K562 (cell line): Measurements from ENCODE around the gene PRSS12. TPM values are rescaled to one million over a fixed set of nuclear protein-coding genes. Genes with fewer than 3 reads are reported as not detected.
A peak's percentile ranks its signal among the peaks of the same experiment; 100 is the strongest.

ENCODE experiments used
- BRD9 ChIP-seq: fragments of 450-650 bp; IDR thresholded peaks from 2 replicates; pipeline ENCODE4 v1.6.1; 2018; ENCODE audit warnings: low read depth; ENCODE audit not compliant: partially characterized antibody
- CBX1 ChIP-seq: sonication (generic); IDR thresholded peaks from 2 replicates; pipeline ENCODE4 v1.6.1; 2016; ENCODE audit warnings: antibody characterized with exemption, low read depth, mild to moderate bottlenecking
- ETV5 ChIP-seq: sonication (generic); formaldehyde crosslinking; IDR thresholded peaks from 2 replicates; pipeline ENCODE4 v1.4.0; 2020; ENCODE audit warnings: low read depth, mild to moderate bottlenecking, missing genetic modification reagents
- FOXK2 ChIP-seq, 2 experiments: fragments of 450-650 bp; IDR thresholded peaks in 1 of 2; conservative IDR thresholded peaks in 1 of 2; 2 replicates each; pipeline ENCODE4 v1.6.1; 2016; ENCODE audit warnings: low read depth in 2 of 2, mild to moderate bottlenecking in 1 of 2
- LEF1 ChIP-seq: fragments of 450-650 bp; IDR thresholded peaks from 2 replicates; pipeline ENCODE4 v1.6.1; 2016; ENCODE audit warnings: mild to moderate bottlenecking
- PRMT5 ChIP-seq: sonication (generic); formaldehyde crosslinking; IDR thresholded peaks from 2 replicates; pipeline ENCODE4 v1.5.0; 2020; ENCODE audit warnings: missing genetic modification reagents
- RAD51 ChIP-seq: fragments of 450-650 bp; IDR thresholded peaks from 2 replicates; pipeline ENCODE4 v1.7.1; 2016; ENCODE audit warnings: low read depth, mild to moderate bottlenecking, borderline replicate concordance
- RBM39 ChIP-seq: fragments of 200-400 bp; formaldehyde crosslinking; optimal IDR thresholded peaks from 2 replicates; pipeline ENCODE3; 2018; ENCODE audit warnings: low read depth, low read length
- SAFB ChIP-seq: fragments of 200-400 bp; formaldehyde crosslinking; IDR thresholded peaks from 2 replicates; pipeline ENCODE4 v1.6.1; 2017; ENCODE audit warnings: low read depth, low read length, borderline replicate concordance
- SIN3B ChIP-seq: fragments of 450-650 bp; IDR thresholded peaks from 2 replicates; pipeline ENCODE4 v1.6.1; 2017; ENCODE audit warnings: low read depth, mild to moderate bottlenecking, moderate library complexity
- SMAD4 ChIP-seq: fragments of 250-450 bp; sonication (Bioruptor Pico); conservative IDR thresholded peaks from 2 replicates; pipeline ENCODE4 v1.8.0; 2021; ENCODE audit warnings: inconsistent platforms, mild to moderate bottlenecking, moderate library complexity
- SUPT5H ChIP-seq: fragments of 450-650 bp; IDR thresholded peaks from 2 replicates; pipeline ENCODE4 v1.6.1; 2016
- TOE1 ChIP-seq, 2 experiments: fragments of 450-650 bp in 1 of 2; sonication (generic) in 1 of 2; formaldehyde crosslinking in 1 of 2; IDR thresholded peaks; 2 replicates each; pipeline versions ENCODE4 v1.7.1 to v1.8.0; 2016 to 2022; ENCODE audit warnings: borderline replicate concordance in 2 of 2, mild to moderate bottlenecking in 2 of 2, antibody characterized with exemption in 1 of 2, inconsistent platforms in 1 of 2, low read depth in 1 of 2, missing genetic modification reagents in 1 of 2, moderate library complexity in 1 of 2
- XRCC4 ChIP-seq: IDR thresholded peaks from one replicate; pipeline ENCODE4 v1.6.1; 2011; ENCODE audit not compliant: insufficient read depth, insufficient read length; ENCODE audit errors: extremely low read depth
- ZC3H8 ChIP-seq: fragments of 450-650 bp; IDR thresholded peaks from 2 replicates; pipeline ENCODE4 v1.6.1; 2017
- polyA plus RNA-seq, 8 experiments: library from polyadenylated mRNA; depleted of rRNA in 4 of 8; stranded (reverse) in 5 of 8; unstranded in 3 of 8; fragments of >200 nt; fragmentation: Nextera tagmentation in 2 of 8; fragmentation: Illumina TruSeq in 1 of 8; extraction: Ambion mirVana in 2 of 8; extraction: Trizol in 1 of 8; gene quantifications; 2 replicates each; pipeline versions ENCODE4 v1.2.1 to v1.2.3, GENCODE V29; 2011 to 2014; ENCODE audit warnings: inconsistent platforms in 1 of 8, missing spikeins in 1 of 8
- total RNA-seq, 7 experiments: library from RNA; depleted of rRNA in 6 of 7; stranded (reverse); fragments of >200 nt in 6 of 7; fragmentation: Illumina TruSeq in 2 of 7; extraction: Trizol in 2 of 7; gene quantifications; 2 replicates each; pipeline versions ENCODE4 v1.2.1 to v1.2.3, GENCODE V29; 2011 to 2021; ENCODE audit warnings: low replicate concordance in 1 of 7
- TF ChIP-seq, protein P1 (sequence below): sonication (generic); IDR thresholded peaks from 2 replicates; pipeline ENCODE4 v1.6.1; 2016
- TF ChIP-seq, protein P2 (sequence below): sonication (generic); formaldehyde crosslinking; IDR thresholded peaks from 2 replicates; pipeline ENCODE4 v1.8.1; 2023; ENCODE audit warnings: mild to moderate bottlenecking, missing genetic modification reagents
- TF ChIP-seq, protein P3 (sequence below): fragments of 250-450 bp; sonication (Bioruptor Pico); IDR thresholded peaks from 2 replicates; pipeline ENCODE4 v1.8.0; 2022; ENCODE audit warnings: inconsistent platforms
- TF ChIP-seq, protein P4 (sequence below), 3 experiments: fragments of 200-800 bp in 1 of 3; sonication (Bioruptor generic) in 1 of 3; sonication (generic) in 1 of 3; formaldehyde crosslinking in 1 of 3; IDR thresholded peaks; 2 replicates each; pipeline versions ENCODE4 v1.6.1 to v1.8.0; 2016 to 2022; ENCODE audit warnings: mild to moderate bottlenecking in 2 of 3, missing compliant biosample characterization in 2 of 3, missing genetic modification characterization in 2 of 3, missing genetic modification reagents in 1 of 3
- TF ChIP-seq, protein P5 (sequence below): sonication (generic); formaldehyde crosslinking; IDR thresholded peaks from 2 replicates; pipeline ENCODE4 v1.8.0; 2022; ENCODE audit warnings: mild to moderate bottlenecking, low read depth, missing genetic modification reagents

PRSS12 gene
- total and polyA plus RNA-seq, 9 of the 15 experiments (the other 6 are each of a cell fraction or from before 2014, with no cell fraction given), result 0.06 to 0.11 (median 0.09) TPM; not detected in 6

DNA sequence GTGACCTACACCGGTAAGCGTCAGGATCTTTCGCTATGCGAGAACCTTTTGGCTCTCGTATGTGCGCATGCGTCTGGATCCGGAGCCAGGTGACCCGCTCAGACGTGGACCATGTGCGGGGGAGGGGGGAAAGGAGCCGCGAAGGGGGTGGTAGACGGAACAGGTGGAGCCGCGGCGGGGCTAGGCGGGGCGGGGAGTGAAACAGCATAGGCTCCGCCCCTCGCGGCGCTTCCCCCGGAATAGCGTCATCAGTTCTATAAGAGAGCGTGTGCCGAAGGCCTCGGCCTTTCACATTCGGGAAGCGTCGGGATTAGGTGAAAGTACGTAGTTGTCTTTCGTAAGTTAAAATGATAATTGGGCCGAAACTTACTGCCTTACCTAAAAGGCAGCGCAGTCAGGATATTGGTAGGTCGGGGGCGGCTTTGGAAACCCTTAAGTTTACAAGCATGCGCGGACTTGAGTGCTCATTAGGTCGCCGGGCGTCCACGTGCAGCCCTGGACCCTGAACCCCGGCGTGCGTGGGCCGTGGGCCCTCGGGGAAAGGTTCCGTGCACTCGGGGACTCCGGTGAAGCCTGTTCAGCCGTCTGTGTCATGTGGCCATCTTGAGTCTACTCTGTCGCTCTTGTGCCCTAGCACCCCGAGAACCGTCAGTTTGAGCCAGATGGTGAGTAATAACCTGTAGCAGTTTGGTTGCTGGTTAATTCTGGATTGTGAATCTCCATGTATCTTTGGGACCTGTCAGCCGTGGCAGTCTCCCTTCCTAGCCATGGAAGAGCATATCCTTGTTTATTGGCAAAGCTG is 74.1 kb downstream of the PRSS12 start (continued):
- TF ChIP-seq SUPT5H, result peak; percentile 99
- no peak for TF ChIP-seq TOE1 (IDR thresholded peaks at IDR 0.05; ENCODE audit: borderline replicate concordance)
- no peak for TF ChIP-seq TOE1 (CRISPR knock-in tag; IDR thresholded peaks at IDR 0.05; ENCODE audit: borderline replicate concordance, low read depth)
- TF ChIP-seq, protein P1, sequence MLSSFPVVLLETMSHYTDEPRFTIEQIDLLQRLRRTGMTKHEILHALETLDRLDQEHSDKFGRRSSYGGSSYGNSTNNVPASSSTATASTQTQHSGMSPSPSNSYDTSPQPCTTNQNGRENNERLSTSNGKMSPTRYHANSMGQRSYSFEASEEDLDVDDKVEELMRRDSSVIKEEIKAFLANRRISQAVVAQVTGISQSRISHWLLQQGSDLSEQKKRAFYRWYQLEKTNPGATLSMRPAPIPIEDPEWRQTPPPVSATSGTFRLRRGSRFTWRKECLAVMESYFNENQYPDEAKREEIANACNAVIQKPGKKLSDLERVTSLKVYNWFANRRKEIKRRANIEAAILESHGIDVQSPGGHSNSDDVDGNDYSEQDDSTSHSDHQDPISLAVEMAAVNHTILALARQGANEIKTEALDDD, result 0 out of 2 replicates have a peak, but pooled peaks have one; percentile 30
- peak; percentile 37 for TF ChIP-seq RBM39
- peak; percentile 44 for TF ChIP-seq BRD9
- peak; percentile 44 to 53; a peak in 3 of 4 replicates for TF ChIP-seq FOXK2 (conservative IDR thresholded peaks at IDR 0.05 in 1 of 2, IDR thresholded peaks at IDR 0.05 in 1 of 2; ENCODE audit: low read depth in 2 of 2)
- TF ChIP-seq SMAD4 (CRISPR knock-in tag), result peak; percentile 59; the same call in 1 of the 2 replicates
- peak; percentile 63 for TF ChIP-seq RAD51
- peak; percentile 71; the same call in 1 of the 2 replicates for TF ChIP-seq ZC3H8
- TF ChIP-seq XRCC4, result no peak
- TF ChIP-seq SAFB, result peak; percentile 70; the same call in 1 of the 2 replicates
- TF ChIP-seq, protein P2, sequence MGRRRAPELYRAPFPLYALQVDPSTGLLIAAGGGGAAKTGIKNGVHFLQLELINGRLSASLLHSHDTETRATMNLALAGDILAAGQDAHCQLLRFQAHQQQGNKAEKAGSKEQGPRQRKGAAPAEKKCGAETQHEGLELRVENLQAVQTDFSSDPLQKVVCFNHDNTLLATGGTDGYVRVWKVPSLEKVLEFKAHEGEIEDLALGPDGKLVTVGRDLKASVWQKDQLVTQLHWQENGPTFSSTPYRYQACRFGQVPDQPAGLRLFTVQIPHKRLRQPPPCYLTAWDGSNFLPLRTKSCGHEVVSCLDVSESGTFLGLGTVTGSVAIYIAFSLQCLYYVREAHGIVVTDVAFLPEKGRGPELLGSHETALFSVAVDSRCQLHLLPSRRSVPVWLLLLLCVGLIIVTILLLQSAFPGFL (CRISPR knock-in tag), result peak; percentile 95; the same call in 1 of the 2 replicates
- TF ChIP-seq, protein P3, sequence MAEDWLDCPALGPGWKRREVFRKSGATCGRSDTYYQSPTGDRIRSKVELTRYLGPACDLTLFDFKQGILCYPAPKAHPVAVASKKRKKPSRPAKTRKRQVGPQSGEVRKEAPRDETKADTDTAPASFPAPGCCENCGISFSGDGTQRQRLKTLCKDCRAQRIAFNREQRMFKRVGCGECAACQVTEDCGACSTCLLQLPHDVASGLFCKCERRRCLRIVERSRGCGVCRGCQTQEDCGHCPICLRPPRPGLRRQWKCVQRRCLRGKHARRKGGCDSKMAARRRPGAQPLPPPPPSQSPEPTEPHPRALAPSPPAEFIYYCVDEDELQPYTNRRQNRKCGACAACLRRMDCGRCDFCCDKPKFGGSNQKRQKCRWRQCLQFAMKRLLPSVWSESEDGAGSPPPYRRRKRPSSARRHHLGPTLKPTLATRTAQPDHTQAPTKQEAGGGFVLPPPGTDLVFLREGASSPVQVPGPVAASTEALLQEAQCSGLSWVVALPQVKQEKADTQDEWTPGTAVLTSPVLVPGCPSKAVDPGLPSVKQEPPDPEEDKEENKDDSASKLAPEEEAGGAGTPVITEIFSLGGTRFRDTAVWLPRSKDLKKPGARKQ (CRISPR knock-in tag), result no peak
- peak; percentile 70; the same call in 1 of the 2 replicates for TF ChIP-seq ETV5
- TF ChIP-seq, protein P4, sequence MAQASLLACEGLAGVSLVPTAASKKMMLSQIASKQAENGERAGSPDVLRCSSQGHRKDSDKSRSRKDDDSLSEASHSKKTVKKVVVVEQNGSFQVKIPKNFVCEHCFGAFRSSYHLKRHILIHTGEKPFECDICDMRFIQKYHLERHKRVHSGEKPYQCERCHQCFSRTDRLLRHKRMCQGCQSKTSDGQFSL (CRISPR knock-in tag; IDR thresholded peaks at IDR 0.05), result no peak
- TF ChIP-seq, protein P4 (tag; IDR thresholded peaks at IDR 0.05), result peak in 1 of 2 experiments; percentile 32; a peak in 1 of 4 replicates
- TF ChIP-seq, protein P5, sequence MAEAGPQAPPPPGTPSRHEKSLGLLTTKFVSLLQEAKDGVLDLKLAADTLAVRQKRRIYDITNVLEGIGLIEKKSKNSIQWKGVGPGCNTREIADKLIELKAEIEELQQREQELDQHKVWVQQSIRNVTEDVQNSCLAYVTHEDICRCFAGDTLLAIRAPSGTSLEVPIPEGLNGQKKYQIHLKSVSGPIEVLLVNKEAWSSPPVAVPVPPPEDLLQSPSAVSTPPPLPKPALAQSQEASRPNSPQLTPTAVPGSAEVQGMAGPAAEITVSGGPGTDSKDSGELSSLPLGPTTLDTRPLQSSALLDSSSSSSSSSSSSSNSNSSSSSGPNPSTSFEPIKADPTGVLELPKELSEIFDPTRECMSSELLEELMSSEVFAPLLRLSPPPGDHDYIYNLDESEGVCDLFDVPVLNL (CRISPR knock-in tag), result no peak
- TF ChIP-seq CBX1, result 0 out of 2 replicates have a peak, but pooled peaks have one; percentile 33
- TF ChIP-seq LEF1, result peak; percentile 48; the same call in 1 of the 2 replicates
- peak; percentile 81; the same call in 1 of the 2 replicates for TF ChIP-seq PRMT5 (CRISPR knock-in tag)
- no peak for TF ChIP-seq SIN3B
